GM18861 (cell line): ENCODE data around the gene ITPR3.
A peak's percentile ranks its signal among the peaks of the same experiment; 100 is the strongest.

Source experiments
- ATAC-seq: cut with Tn5 transposase; IDR thresholded peaks from one replicate; pipeline ENCODE4 v1.9.1; 2021; ENCODE audit not compliant: unreplicated experiment

The ITPR3 gene

GRCh38 chr6:33711140-33712129, 90.3 kb downstream of the ITPR3 start, which contains the start of gene UQCC2:
Gene UQCC2, minus strand, starts transcription at chr6:33711700. Its CDS starts 14 bp downstream, at chr6:33711686.
- peak; percentile 81 for ATAC-seq

- no peak for ATAC-seq
Measured at GRCh38 chr6:33712914-33713313, 91.8 kb downstream of the ITPR3 start.

GRCh38 chr6:33713786-33714185, 92.7 kb downstream of the ITPR3 start:
- ATAC-seq: no peak

- no peak for ATAC-seq
Measured at GRCh38 chr6:33714385-33715040, 93.4 kb downstream of the ITPR3 start.

GRCh38 chr6:33716379-33716778, 95.3 kb downstream of the ITPR3 start:
- no peak for ATAC-seq

GRCh38 chr6:33716890-33717632, 95.9 kb downstream of the ITPR3 start:
- ATAC-seq: no peak

GRCh38 chr6:33717934-33718455, 96.9 kb downstream of the ITPR3 start:
- ATAC-seq: no peak

GRCh38 chr6:33718713-33719112, 97.6 kb downstream of the ITPR3 start:
- ATAC-seq: no peak

GRCh38 chr6:33719326-33719987, 98.3 kb downstream of the ITPR3 start:
- no peak for ATAC-seq

- ATAC-seq: no peak
Measured at GRCh38 chr6:33720998-33721397, 99.9 kb downstream of the ITPR3 start.

- no peak for ATAC-seq
Measured at GRCh38 chr6:33721508-33721907, 100.4 kb downstream of the ITPR3 start.

- no peak for ATAC-seq
Measured at GRCh38 chr6:33722103-33722623, 101.0 kb downstream of the ITPR3 start.

- ATAC-seq: no peak
Measured at GRCh38 chr6:33723371-33724085, 102.4 kb downstream of the ITPR3 start.

- ATAC-seq: no peak
Measured at GRCh38 chr6:33724102-33725023, 103.2 kb downstream of the ITPR3 start.

- no peak for ATAC-seq
Measured at GRCh38 chr6:33725222-33725621, 104.1 kb downstream of the ITPR3 start.

- ATAC-seq: no peak
Measured at GRCh38 chr6:33725891-33726673, 105.0 kb downstream of the ITPR3 start.

GRCh38 chr6:33726696-33727095, 105.6 kb downstream of the ITPR3 start:
- no peak for ATAC-seq

GRCh38 chr6:33727126-33727525, 106.0 kb downstream of the ITPR3 start:
- no peak for ATAC-seq
